GM19193 (cell line): Measurements from ENCODE around the gene UBC.

Source experiments
- POLR2A ChIP-seq: IDR thresholded peaks from 4 replicates; pipeline ENCODE4 v1.6.1; 2011; ENCODE audit not compliant: insufficient read depth, insufficient read length; ENCODE audit errors: extremely low read depth

Gene UBC

DNA sequence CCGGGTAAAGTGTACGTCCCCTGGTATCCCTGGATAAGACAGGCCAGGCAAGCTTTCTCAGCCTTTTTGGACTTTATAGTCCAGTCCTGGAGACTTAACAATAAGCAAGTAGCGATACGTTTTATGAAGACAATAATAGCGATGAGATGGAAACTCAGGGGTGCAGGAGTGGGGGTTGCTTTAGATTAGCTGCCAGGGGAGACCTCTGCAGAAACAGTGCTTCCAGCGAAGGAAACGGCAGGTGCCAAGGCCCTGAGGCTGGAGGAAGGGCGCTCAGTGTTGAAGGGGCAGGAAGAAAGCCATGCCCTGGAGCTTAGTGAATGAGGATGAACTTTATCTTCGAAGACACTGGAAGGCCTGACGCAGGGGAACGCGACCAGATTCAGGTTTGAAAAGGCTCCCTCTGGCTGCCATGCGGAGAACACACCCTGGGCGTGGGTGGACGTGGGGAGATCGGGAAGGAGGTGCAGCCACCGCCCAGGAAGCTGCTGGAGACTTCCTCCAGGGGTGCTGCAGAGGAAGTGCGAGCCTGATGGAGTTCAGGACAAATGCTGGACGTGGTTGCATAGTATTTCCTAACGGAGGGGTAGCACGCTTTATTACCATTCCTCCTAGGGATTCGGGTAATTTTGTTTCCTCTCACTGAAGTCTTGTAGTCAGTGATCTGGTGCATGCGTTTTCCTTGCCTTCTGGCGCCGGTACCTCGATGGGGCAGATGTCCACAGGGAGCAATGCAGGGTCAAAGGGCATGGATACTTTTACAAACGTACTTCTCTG is 26.1 kb upstream of the UBC start:
- TF ChIP-seq POLR2A: peak; percentile 57

- peak; percentile 21 for TF ChIP-seq POLR2A
These were observed 25.6 kb upstream of the UBC start for GRCh38 chr12:124940143-124940392.

- peak; percentile 47 for TF ChIP-seq POLR2A
These were observed 25.1 kb upstream of the UBC start for GRCh38 chr12:124939421-124940142.

DNA sequence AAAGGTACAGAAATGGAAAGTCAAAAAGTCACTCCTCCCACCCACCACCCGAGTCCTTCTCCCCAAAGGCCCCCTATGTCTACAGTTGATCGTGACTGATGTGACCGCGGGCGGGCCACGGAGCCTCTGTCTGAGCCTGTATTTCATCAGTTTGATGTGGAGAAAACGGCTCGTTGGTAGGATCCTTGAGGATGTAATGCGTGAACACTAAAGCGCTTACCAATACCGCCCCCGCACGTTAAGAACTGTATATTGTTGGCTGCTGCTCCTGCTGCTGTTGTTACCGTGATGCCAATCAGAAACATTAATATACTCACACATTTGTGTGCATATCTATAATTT is 24.6 kb upstream of the UBC start:
- peak; percentile 60 for TF ChIP-seq POLR2A

- TF ChIP-seq POLR2A: no peak
These were observed 24.1 kb upstream of the UBC start for GRCh38 chr12:124938587-124938986.

- no peak for TF ChIP-seq POLR2A
These were observed 23.7 kb upstream of the UBC start for GRCh38 chr12:124938108-124938507.

DNA sequence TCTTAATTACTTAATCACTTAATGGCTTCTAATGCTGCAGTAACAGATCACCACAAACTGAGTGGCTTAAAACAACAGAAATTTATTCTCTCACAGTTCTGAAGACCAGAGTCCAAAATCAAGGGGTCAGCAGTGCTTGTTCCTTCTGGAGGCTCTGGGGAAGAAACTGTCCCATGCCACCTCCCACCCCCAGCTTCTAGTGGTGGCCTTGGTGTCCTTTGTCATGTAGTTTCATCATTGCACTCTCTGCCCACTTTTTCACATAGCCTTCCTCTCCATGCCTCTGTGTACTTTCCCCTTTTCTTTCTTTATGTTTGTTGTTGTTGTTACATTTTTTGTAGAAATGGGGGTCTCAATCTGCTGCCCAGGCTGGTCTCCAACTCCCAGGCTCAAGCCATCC is 16.1 kb upstream of the UBC start:
- no peak for TF ChIP-seq POLR2A

GRCh38 chr12:124929649-124930419 is 15.4 kb upstream of the UBC start:
- TF ChIP-seq POLR2A: no peak

DNA sequence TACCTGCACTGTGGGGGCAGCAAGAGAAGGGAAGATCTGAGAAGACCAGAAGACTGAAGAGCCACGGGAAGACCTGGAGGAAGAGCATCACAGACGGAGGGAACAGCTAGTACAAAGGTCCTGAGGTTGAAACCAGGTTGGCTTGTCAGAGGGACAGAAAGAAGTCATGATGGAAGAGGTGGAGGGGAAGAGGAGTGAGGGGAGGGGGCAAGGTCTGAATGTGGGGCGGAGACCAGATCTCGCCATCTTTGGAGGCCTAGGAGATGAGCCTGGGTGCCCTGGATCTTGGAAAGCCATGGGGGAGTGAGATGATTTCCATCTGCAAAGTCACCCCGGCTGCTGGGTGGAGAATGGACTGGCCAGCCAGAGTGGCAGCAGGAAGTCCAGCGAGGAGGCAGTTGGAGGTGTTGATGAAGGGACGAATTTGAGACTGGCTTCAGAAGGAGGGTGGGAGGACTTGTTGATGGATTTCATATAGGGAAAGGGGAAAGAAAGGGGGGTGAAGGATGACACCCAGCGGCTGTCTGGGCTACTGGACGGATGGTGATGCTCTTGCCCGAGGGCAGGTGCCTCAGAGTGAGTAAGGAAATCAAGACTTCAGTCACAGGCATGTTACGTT is 14.6 kb upstream of the UBC start:
- TF ChIP-seq POLR2A: no peak

GRCh38 chr12:124928095-124928911 is 13.9 kb upstream of the UBC start:
- peak; percentile 42 for TF ChIP-seq POLR2A

- TF ChIP-seq POLR2A: no peak
These were observed 13.0 kb upstream of the UBC start for GRCh38 chr12:124927201-124928094.

DNA sequence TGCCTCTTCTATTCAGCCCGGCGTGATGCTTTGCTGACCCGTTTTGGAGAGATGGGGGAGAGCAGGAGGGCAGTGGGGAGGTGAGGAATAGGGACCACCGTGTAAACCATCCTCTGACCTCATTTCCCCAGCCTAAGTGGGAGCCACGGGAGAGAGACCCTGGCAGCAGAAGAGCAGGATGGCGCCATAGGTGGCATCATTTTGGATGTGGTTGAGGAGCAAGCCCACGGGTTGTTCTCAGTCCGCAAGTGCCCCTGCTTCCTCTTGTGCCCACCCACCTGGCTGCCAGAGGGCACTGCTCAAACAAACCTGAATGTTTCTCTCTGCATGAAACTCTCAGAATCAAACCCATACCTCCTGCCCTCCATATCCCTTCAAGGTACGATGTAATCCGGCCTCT is 10.7 kb upstream of the UBC start:
- TF ChIP-seq POLR2A: no peak

DNA sequence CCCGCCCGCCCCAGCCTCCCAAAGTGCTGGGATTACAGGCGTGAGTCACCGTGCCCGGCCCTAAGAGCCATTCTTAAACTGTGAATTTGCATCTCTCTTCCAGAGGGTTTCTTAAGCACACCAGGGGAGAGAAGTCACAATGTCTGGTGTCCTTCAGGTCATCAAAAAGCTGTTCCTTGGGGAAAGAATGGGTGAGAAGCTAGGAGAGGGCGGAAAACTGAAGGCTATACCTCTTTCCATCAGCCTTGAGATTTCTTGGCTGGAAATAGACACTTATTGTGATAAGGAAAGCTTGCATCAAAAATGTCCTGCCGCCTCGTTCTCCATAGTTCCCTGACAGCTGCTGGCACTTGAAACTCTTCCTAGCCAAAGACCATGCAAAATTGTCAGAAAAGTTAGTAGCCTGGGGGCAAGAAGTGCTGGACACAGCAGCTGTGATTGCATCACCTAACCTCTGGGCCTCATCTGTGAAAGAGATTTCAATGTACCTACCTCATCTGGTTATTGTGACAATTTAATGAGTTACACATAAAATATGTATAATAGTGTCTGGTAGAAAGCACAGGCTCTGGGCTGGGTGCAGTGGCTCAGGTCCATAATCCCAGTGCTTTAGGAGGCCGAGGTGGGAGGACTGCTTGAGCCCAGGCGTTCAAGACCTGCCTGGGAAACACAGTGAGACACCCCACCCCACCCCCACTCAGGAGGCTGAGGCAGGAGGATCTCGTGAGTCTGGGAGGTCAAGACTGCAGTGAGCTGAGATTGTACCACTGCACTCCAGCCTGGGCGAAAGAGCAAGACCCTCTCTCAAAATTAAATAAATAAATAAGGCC is 9.7 kb upstream of the UBC start:
- TF ChIP-seq POLR2A: no peak
